CD1c-positive myeloid dendritic cell (primary cell): Measurements from ENCODE around the gene DLL1.

ENCODE experiments used
- DNase-seq: peaks from one replicate; pipeline ENCODE4 v3.0.0-alpha.2; 2016; ENCODE audit errors: extremely low spot score

Gene DLL1

DNA sequence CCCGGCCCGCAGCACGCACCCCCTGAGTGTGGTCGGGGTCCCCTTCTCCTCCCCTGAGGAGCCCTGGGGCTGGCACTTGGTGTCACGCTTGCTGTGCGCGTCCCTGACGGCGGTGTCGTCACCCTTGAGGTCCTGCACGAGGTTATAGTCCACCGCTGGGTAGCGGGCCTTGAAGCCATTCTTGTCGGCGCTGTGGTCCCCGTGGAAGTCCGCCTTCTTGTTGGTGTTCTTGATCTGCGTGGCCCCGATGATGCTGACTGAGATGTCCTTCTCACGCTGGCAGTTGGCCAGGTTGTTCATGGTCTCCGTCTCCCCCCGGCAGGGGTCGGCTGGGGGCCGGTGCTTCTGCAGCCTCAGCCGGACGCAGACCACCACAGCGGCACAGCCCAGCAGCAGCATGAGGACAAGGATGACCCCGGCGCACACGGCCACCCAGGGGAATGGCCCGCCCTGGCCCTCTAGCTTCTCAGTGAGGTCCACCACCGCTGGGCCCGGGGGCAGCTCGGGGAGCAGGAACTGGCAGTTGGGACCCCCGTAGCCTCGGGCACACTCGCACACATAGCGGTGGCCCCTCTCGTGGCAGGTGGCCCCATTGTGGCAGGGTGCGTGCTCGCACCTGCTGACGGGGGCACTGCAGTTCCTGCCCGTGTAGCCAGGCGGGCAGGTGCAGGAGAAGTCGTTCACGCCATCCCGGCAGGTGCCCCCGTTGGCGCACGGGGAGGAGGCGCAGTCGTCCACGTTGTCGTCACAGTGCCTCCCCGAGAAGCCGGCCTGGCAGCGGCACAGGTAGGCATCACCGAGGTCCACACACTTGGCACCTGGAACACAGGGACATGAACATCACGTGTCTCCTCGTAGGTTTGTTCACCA is 7.4 kb downstream of the DLL1 start:
- no peak for DNase-seq

- no peak for DNase-seq
These were observed 8.2 kb downstream of the DLL1 start for GRCh38 chr6:170282512-170283158.

GRCh38 chr6:170281331-170282292 is 9.3 kb downstream of the DLL1 start:
- DNase-seq, result no peak

DNA sequence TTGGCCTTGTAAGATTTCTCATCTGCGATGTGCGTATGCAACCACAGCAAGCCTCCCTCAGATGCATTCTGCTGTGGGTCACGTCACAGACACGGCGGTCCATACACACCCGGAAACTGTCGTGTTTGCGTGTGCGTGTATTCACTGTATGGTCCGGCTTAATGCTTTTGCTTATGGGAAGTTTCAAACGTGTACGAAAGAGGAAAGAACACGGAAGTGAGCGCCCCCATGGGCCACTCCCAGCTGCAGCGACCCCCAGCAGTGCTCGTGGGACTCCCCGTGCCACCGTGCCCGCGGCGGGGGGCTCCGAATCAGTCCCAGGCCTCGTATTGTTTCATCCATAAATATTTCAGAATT is 10.2 kb downstream of the DLL1 start:
- no peak for DNase-seq

DNA sequence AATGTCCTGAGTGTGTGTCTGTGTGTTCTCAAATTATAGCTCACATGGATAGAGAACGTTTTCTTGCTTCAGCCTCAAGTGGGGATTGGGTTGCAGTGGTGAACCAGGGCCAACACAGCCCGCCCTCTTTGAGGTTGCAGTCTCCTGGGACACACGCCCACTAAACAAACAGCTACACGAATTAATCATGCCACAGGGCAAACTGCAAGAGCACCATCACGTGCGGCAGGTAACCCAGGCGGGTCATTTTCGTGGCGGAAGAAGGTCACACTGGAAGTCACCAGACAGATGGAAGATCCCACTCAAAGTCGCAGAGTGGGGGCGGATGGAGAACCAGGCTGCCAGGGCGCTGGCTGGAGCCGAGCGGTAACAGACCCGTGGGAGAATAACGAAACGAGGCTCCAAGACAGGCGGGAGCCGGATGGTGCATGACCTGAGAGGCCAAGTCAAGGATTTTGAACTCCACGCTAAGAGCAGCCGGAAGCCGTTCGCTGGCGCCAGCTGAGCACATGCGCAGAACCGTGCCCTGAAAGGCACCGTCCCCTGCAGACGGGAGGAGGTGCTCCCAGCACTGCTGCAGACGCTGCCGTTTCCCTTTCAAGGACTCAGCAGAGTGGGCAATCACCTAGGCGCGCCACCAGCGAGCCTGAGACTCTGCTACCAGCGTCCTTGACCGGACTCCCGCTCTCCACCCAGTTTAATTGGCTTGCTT is 10.7 kb downstream of the DLL1 start:
- peak; percentile 46 for DNase-seq

DNA sequence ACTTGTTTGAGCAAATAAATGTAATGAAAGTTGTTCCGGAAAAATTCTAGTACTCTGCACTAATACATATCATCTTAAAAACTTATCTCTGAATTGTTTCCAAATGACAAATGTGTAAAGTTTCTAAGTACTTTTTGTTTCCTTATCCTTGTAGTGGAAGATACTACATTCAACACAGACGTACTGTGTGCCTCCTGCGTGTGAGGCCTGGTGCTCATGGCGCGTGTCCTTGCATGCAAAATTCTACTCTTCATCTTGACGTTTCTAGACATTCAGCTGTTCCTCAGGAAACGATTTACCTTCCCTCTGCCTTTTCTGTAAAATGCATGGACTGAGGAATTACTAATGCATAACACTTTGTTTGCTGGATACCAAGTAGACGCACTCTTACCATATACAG is 11.5 kb downstream of the DLL1 start:
- DNase-seq, result no peak

- no peak for DNase-seq
These were observed 12.2 kb downstream of the DLL1 start for GRCh38 chr6:170278743-170279094.

- no peak for DNase-seq
These were observed 12.8 kb downstream of the DLL1 start for GRCh38 chr6:170277893-170278742.

DNA sequence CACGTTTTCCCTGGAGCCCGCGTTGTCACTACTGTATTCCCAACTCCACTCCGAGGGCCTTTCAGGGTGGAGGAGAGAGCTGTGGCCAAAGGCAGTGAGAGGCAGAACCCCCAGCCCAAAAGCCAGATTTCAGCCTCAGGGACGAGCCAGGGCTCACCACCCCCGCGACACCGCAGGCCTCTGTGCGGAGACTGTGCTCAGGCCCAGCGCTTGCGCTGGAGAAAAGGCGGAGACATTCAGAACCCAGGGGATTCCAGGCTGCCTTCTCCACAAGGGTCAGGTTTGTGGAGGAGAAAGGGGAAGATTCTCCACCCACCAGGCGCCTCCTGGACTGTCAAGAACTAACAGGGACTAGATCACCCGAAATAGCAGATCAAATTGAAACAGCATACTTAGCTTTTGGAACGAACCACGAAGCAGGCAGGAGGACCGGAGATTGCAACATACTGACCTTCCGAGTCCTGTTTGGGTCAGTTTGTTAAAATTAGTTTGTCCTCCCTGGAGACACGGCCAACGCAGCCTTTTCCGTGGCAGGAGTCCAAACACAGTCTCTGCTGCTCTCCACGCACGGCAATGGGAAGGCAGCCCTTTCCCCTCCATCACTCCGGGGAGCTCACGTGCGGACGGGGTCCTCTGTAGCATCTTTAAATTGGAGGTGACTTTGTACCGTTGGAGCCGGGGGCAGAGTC is 14.4 kb downstream of the DLL1 start:
- no peak for DNase-seq

GRCh38 chr6:170274713-170275560 is 15.9 kb downstream of the DLL1 start:
- no peak for DNase-seq

DNA sequence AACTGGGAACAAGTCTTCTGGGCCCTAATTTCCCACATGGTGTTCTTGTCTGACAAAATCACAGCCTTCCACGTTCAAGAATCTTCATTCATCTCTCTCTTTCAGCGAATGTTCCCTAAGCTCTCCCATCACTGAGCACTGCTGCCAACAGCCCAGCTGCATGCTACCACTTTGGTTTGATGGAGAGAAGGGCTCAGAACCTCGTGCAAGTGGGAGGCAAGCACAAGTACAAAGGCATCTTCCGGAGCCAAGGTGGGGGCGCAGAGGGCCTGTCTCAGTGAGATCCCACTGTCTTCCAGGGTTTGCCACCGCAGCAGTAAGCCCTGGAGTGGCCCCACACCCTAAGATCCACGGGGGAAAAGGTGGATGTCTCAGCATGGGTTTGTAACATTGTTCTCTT is 17.2 kb downstream of the DLL1 start:
- no peak for DNase-seq

DNA sequence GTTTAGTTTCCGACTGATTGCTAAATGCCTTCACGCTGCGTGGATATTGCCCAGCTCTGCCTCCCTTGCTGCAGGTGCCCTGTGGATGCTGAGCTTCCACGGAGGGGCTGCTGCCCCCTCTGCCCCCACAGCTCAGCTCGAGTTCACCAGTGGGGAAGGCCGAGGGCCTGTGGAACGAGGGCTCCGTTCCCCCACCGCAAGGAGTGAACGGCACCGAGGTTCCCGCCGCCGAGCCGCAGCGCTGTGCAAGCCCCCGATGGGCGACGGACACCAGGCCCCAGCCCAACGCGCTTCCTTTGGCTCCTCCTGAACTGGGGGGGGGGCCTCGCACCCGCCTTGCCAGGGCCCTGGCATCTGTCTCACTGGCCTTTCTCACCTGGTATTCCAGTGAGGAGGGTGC is 17.7 kb downstream of the DLL1 start:
- no peak for DNase-seq

GRCh38 chr6:170272341-170273065 is 18.4 kb downstream of the DLL1 start:
- no peak for DNase-seq

GRCh38 chr6:170271771-170272314 is 19.0 kb downstream of the DLL1 start:
- DNase-seq, result peak; percentile 88

DNA sequence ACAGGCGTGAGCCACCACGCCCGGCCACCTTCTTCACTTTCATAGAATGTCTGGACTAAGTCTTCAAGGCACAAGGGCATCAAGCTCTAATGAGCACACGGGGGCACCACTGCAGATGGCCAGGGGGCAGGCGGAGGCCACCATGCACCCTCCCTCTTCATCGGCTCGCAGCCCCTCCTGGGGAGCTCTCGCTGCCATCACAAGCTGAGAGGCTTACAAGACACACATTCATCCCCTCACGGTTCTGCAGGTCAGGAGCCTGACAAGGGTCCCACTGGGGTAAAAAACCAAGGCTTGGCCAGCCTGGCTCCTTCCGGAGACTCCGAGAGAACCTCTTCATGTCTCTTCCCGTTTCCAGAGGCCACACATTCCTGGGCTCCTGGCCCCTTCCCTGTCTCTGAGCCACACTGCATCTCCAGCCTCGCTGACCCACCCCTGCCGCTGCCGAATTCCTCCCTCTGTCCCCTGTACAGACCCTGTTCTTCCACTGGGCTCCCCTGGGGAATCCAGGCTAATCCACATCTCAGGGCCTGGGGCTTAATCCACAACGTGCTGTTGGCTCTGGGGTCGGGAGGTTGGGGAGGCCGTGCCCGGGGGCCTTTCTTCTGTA is 19.8 kb downstream of the DLL1 start:
- DNase-seq, result no peak

- DNase-seq, result no peak
These were observed 20.9 kb downstream of the DLL1 start for GRCh38 chr6:170269846-170270541.

DNA sequence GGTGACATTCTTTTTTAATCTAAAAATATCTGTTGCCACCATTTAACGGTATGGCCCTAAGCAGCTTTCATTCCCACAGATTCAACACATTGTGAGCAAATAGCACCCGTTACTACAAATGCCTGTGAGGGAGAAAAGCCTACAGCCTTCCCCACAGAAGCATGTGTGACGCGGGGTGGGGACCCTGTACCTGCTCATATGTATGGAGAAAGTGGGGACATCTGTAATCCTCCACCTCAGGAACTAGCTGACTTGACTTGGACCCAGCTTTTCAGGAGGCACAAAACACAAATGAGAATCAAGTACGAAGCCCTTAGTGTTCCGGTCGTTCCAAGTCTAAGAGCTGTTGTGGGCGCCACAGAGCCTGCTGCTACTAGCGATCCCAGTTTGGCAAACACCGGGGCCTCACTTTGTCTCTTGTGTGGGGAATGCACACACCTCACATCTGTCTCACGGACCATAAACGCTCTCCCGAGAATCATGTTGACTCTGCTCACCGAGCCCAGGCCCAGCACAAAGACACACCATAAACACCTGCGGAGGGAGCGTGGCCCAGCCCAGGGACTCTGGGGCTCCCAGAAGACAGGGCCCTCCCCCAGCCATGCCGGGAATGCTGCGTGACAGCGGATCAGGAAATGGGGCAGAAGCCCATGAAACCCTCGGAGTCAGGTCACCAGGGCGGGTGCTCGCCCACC is 21.6 kb downstream of the DLL1 start:
- no peak for DNase-seq
